HT1080 (cell line): ENCODE measurements around the gene BIRC6. TPM values are rescaled to one million over a fixed set of nuclear protein-coding genes. Genes with fewer than 3 reads are reported as not detected.
"Not testable (repeated sequence)": the region's sequence is repeated elsewhere in the genome, so short reads cannot be mapped to it uniquely, and the experiment has no call there.

Experiments
- DNase-seq: peaks from one replicate; pipeline ENCODE4 v3.0.0-alpha.2; 2015; ENCODE audit warnings: low read depth
- total RNA-seq: library from RNA; depleted of rRNA; stranded (reverse); fragments of >200 nt; shearing (Covaris generic); gene quantifications from 2 replicates; pipeline ENCODE4 v1.2.3, GENCODE V29; 2014

The BIRC6 gene
- total RNA-seq, 1 experiment from 2014 or later, result 54.2 TPM

DNA sequence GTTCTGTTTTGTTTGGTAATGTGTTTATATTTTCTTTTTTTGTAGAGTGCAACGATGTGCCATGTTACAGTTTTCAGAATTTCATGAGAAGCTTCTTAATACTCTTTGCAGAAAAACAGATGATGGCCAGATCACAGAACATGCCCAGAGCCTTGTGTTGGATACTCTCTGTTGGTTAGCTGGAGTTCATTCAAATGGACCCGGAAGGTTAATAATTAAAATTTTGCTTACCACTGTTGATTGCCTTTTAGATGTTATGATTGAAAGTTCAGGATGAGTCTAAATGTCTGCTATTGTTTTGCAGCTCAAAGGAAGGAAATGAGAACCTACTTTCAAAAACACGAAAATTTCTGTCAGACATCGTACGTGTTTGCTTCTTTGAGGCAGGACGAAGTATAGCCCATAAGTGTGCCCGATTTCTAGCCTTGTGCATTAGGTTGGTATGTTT, 85.2 kb downstream of the BIRC6 start:
- DNase-seq, result no peak

DNA sequence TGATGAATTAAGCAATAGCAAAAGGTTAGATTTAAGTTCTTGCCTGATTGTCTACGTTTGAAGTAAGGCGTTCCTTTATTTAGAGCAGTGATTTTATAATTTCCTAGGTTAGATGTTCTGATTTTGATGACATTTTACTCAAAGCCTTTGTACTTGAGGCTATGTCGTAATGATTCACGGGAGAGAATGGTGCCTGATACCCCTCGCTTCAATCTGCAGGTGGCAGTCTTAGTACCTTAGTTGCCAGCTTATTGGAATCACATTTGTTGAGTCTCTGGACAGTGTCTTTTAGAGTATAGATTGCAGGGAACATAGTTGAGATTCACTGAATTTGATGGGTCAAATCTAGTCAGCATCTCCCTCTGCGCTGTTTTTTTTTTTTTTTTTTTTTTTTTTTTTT, 89.5 kb downstream of the BIRC6 start:
- no peak for DNase-seq

DNA sequence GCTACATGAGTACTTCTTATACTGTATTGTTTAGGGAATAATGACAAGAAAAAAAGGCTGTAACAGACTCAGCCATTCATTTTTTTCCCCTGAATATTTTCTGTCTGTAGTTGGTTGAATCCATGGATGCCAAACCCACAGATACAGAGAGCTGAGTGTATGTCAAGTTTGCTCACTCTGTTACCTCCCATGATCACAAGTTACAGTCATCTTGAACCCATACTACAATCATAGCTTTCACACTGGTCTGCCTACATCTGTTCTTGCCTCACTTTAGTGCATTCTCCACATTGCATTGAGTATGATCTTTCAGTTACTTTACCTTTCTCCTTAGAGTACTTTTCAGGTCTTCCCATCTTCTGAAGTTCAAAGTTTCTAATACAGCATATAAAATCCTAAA, 94.0 kb downstream of the BIRC6 start:
- no peak for DNase-seq

DNA sequence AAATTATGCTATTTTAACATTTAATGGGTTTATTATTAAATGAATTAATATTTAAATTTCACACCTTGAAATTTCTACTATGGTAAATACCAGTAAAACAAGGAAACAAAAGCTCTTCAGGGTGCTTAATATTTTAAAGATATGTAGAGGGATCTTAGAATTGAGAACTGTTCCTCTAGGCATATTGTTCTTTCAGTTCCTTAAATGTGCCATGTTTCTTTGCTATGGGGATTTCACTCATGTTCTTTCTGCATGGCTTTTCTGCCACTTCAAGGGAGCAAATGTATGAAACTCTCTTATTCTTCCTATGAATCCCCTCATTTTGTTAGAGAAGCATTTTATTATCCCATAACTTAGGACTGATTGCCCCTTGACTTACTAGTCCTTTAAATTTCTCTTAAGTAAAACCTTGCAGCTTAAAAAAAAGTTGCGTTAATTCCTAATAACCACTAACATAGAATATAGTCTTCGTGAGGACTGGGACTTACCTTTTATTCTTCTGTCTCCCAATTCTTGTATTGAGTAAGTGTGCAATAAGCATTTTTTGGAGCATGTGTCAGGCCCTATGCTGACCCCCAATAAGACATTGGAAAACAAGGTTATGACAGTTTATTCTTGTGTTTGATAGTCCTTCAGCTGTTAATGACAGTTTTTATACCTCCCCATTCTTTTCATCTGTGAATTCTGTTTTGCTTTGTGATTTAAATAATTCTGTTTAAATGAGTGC, 95.7 kb downstream of the BIRC6 start:
- DNase-seq, result no peak

DNA sequence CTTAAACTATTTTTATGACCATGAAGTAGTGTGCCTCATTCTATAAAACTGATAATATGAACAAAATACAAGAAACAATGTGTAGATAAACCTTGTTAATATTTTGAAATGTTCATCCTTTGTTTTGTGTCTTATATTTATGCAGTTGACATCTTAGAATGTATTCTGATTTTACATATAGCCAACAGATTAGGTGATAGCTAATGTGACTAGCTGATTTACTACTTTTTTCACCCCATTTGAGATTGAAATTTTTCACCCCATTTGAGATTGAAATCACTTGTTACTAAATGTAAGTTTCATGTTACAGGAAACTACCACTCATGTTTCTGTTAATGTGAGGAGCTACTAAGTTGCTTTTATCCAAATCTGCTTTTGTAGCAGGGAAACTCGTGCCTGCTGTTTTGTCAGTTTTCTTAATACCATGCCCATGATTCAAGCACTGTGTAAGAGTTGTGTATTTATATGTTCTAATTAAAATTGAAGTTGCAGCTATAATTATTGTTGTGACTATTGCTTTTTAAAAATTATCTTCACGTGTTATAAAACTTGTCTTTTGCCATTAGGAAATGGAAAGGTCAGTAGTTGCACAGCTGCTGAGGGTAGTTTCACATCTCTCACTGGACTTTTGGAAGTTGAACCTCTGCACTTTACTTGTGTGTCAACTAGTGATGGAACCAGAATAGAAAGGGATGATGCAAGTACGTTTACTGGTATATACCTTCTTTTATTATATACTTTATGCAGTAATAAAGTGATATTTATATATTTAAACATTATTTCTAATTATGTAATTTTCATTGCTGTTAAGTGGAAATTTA, 96.6 kb downstream of the BIRC6 start:
- DNase-seq, result peak; percentile 3

DNA sequence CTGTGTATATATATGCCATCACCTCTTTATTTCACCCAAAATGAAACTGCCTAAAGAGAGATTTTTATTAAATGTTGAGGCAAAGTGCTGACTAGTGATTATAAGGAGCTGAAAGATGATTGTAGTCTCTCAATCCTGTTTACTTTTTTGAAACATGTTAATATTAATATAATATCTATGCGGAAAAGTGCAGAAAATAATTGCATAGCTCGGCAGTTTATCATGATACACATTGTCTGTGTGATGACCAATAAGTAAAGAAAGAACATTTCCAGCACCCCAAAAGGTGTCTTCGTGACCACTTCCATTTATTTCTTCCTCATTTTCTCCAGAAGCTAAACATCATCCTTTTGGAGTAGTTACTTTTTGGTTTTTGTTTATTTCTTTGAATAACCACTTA, 99.0 kb downstream of the BIRC6 start:
- no peak for DNase-seq

DNA sequence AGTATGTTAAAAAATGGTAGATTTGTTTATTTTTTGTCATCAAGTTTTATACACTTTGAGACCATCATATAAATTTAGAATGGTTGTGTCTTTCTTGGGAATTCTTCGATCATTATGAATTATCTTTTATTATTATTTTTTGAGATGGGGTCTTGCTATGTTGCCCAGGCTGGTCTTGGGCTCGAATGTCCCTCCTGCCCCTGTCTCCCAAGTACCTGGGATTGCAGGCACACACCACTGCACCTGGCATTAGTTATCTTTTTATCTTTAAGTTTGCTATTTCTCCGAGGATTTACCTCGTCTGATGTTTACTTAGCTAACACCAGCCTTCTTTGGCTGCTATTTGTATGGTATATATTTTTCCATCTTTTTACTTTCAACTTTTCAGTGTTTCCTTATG, 100.0 kb downstream of the BIRC6 start:
- DNase-seq, result no peak

DNA sequence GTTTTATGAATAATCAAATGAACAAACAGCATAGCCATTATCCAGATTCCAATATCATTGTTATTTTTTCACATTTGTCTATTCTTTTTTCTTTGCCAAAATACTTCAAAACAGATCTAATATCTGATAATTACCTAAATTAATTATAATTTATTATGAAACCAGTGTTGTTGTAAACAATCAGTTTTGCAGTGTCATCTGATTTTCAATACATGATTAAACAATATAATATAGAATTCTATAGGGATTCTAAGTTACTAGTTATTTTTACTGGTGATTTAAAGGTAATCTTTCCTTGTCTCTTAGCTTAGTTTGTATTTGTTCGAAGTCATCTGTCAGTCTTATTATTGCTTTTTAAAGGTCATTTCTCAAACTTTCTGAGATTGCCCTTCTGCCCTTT, 101.0 kb downstream of the BIRC6 start:
- DNase-seq, result no peak

DNA sequence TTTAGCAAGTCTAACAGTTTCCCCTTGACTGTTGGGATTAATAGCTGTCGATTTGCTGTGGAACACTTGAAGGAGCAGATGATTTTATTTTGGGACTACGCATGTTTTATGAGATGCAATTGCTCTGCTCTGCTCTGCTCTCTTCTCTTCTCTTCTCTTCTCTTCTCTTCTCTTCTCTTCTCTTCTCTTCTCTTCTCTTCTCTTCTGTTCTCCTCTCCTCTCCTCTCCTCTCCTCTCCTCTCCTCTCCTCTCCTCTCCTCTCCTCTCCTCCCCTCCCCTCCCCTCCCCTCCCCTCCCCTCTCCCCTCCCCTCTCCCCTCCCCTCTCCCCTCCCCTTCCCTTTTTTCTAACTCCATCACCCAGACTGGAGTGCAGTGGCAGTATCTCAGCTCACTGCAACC, 104.0 kb downstream of the BIRC6 start:
- DNase-seq, result not testable (repeated sequence)

DNA sequence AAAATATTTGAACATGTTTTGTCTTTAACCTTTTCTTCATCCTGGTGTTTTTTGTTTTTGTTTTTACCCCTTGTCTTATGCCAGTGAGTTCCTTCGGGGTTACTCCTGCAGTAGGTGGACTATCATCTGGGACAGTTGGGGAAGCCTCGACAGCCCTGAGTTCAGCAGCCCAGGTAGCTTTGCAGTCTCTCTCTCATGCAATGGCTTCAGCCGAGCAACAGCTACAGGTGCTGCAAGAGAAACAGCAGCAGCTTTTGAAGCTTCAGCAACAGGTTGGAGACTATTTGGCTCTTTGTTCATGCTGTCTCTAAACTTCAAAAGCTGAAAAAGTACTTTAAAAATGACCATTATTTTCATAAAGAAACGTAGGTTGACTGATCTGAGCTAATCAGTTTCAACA, 106.3 kb downstream of the BIRC6 start:
- DNase-seq, result no peak

DNA sequence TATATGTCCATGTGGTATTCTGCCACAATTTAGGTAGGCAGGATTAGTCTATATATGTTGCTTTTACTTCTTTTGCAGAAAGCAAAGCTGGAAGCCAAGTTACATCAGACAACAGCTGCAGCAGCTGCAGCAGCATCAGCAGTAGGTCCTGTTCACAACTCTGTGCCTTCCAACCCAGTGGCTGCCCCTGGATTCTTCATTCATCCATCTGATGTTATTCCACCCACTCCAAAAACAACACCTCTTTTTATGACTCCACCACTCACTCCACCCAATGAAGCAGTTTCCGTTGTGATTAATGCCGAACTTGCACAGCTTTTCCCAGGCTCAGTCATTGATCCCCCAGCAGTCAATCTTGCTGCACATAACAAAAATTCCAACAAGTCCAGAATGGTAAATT, 107.6 kb downstream of the BIRC6 start:
- peak; percentile 60 for DNase-seq

DNA sequence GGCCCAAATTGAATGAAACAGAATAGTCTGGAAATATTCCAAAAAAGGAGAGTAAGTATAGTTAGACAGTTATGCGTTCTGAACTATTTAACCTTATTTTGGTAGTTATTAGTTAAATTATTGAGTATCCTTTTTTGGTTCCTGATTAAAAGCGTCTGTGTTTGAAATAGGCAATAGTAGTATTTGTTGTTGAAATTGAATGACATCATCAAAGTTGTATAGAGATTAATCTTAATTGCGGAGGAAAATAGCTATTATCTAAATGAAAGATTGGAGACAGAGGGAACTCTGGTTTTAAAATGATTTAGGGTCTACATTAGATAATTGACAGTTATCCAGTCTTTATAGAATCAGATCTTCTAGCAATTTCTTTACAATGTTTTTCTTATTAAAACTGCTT, 115.8 kb downstream of the BIRC6 start:
- DNase-seq, result no peak

DNA sequence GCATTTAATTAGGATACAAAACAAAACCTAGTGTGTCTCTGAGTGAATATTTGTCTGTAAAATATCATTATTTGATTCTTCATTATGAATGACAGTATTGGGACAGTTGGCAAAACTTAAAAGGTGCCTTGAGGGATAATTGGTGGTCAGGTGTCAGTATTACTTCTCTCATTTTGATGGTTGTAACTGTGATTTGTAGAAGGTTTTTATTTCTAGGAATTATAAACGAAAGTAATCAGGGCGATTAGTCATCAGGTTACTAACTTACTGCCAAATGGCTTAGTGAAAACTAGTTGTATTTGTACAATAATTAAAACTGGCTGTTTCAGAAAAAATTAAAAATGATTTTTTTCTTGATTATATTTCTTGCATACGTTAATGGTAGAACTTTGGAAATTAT, 117.6 kb downstream of the BIRC6 start:
- DNase-seq, result no peak

DNA sequence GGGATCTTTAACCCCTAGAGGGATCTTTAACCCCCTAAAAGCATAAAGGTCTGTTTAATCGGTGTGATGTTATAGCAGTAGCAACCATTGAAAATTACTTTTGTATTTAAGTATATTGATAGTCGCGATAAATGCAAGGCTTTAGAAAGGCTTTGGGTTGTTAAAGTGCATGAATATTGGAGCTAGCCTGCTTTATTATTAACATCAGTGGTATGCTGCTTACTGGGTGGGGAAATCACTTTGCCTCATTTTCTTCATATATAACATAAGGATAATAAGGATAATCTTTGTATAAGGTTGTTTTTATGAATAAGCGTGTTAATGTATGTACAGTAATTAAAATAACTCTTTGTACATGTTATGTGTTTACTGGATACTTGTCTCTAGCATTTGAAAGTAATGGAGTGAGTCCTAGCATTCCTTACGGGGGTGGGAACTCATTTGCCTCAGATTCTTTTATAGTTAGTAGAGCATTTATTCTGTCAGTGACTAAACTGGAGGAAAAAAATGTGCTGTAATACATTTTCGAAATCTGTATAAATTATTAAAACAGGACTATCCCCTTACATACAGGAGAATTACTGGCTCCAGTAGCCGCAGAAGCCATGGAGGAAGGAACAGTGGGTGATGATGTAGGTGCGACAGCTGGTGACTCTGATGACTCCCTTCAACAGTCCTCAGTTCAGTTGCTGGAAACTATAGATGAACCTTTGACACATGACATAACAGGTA, 122.2 kb downstream of the BIRC6 start:
- DNase-seq, result no peak

DNA sequence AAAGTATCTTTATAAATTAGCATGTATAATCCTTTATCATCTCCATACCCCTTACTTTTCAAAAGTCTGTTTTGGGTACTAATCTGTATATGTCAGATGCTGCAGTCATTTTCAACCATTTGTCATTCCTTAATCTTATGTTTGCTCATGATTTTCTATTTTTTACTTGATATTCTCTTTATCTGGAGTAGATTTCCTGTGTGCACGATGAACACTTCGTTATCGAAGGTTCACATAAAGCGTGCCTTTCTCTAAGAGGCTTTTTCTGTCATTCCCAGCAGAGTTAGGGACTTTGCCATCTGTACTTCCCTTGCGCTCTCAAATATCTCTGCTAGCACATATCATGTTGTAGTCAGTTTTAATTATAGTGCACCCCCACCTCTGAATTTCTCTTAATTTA, 123.2 kb downstream of the BIRC6 start:
- no peak for DNase-seq

DNA sequence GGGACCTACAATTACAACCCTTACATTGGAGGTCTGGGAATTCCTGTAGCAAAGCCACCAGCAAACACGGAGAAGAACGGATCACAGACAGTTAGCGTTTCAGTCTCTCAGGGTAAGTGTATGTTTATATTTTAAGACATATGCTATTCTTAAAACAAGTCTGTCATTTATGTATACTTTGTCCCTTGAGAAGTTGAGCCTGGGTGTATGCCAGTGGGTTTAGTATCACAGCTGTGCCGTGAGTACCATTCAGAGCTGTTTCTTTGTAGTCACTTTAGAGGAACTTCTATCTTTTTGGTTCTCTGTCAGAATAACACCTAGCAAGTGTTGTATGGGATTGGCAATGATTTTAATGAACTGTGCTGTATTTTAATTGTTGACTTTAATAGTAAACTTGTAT, 125.6 kb downstream of the BIRC6 start:
- DNase-seq, result no peak

DNA sequence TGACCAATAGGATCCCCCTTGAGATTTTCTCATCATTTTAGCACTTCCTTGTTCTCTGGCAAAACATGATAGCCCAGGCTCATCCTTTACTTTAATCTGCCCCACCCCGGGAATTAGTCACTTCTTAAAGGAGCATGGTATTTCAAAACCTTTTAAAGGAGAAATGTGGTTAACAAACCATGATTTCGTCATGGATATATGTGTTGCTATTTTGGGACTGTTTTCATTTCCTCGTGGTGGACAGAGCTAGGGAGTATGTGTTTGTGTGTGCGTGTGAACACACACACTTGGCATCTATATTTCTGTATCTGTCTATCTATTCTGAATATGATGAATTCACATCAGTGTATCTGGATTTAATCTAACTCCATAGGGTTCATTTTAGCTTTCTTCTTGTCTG, 128.1 kb downstream of the BIRC6 start:
- peak; percentile 91 for DNase-seq

DNA sequence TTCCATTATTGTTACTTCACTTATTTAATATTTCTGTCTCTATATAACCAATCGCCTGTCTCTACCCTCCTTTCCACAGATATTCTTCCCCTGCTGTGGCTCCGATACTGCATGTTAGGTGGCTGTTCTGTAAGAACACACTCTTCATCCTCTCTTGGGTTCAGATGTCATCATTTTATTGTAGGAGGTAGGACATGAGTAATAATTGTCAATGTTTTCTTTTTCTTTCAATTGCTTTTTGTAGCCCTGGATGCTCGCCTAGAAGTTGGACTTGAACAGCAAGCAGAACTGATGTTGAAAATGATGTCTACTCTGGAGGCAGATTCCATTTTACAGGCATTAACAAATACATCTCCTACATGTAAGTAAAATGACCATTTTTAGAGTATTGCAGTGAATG, 128.6 kb downstream of the BIRC6 start:
- DNase-seq, result peak; percentile 7

DNA sequence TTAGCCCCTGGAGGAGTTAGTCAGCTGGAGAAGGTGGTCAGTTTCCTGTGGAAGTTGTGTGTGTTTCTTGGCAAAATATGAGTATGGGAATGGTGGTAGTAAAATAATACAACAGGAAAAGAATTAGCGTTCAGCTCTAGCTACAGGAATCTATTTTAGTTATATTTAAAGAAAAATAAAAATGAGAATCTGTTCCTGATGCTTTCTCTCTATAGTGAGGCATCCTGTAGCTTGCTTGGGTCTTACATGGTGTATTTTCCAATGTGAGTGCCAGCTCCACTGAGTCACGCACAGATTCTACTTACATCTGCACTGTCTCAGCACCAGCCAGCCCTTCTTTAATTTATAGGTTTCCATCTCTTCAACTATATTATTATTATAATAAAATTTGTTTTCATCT, 132.2 kb downstream of the BIRC6 start:
- DNase-seq, result no peak

DNA sequence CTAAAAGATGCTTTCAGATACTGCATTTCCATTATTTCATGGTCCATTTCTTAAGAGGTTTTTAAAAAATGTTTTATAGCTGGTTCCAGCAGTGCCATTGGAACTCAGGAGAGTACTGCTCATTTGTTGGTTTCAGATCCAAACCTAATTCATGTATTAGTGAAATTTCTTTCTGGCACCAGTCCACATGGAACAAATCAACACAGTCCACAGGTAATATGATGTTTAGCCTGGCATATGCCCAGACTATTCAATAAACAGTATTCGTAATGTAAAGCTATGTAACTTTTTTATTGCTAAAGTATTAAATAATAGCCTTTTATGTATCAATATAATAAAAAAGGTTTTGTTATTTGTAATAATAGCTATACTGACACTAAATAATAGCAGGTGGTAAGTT, 134.5 kb downstream of the BIRC6 start:
- DNase-seq, result no peak

DNA sequence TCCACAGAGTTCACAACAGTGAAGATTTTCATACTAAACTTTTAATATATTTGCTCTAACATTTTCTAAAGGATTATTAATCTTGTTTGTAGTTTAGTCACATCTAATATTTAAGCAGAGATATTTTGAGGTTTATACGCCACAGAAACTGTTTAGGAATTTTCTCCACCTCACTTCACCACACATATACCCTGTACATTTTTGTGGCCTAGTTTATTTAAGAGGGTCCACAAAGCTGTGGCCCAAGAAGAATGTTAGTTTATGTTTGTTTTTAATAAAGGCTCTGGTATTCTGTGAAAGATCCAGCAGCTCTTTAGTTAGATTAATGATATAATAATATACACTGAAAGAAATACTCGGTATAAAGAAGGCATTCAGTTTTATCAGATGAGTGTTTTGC, 138.3 kb downstream of the BIRC6 start:
- no peak for DNase-seq

DNA sequence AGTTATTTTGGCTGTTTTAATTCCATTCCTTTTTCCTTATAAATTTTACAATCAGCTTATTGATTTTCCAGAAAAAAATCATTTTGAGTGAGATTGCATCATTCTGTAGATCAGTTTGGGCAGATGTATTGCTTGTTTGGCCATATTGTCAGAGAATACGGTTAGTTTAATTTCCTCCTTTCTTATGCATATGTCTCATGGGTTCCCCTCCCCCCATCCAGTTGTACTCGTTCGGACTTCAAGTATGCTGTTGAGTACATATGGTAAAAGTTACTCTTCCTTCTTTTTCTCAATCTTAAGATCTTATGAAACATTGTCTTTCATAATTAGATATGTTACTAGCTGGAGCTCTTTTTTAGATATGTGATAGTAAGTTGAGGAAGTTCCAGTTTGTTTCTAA, 139.8 kb downstream of the BIRC6 start:
- no peak for DNase-seq
